Natural killer cell treated with Interleukin-12 subunit alpha and Interleukin-12 subunit beta and Interleukin-15 and Interleukin-18, amount 100 ng/mL, for 72 hours (primary cell): Measurements from ENCODE around the gene KANSL3. TPM values are rescaled to one million over a fixed set of nuclear protein-coding genes. Genes with fewer than 3 reads are reported as not detected.

Source experiments
- ATAC-seq, 2 donors: fragments of 150-1000 bp; cut with Tn5 transposase in 1 of 2; sonication (Bioruptor Pico), chemical (Tn5 transposase) in 1 of 2; 2 replicates each; pipeline ENCODE4 v1.10.0; 2021
- DNase-seq: peaks from one replicate; pipeline ENCODE4 v3.0.0; 2022; ENCODE audit warnings: low spot score
- H3K27ac Mint-ChIP-seq, 2 donors: 1 replicate in 1 of 2; 2 replicates in 1 of 2; pipeline ENCODE4 v1.8.0; 2022; ENCODE audit warnings: mixed read lengths in 2 of 2, mild to moderate bottlenecking in 1 of 2, moderate library complexity in 1 of 2
- H3K27me3 Mint-ChIP-seq, 2 donors: 1 replicate in 1 of 2; 2 replicates in 1 of 2; pipeline ENCODE4 v1.8.0; 2022; ENCODE audit warnings: mixed read lengths in 2 of 2
- H3K36me3 Mint-ChIP-seq: one replicate; pipeline ENCODE4 v1.8.0; 2022; ENCODE audit warnings: mixed read lengths
- H3K4me1 Mint-ChIP-seq, 2 donors: 1 replicate in 1 of 2; 2 replicates in 1 of 2; pipeline ENCODE4 v1.8.0; 2022; ENCODE audit warnings: low read depth in 2 of 2, mixed read lengths in 2 of 2, mild to moderate bottlenecking in 1 of 2
- H3K4me3 Mint-ChIP-seq: one replicate; pipeline ENCODE4 v1.8.0; 2022; ENCODE audit warnings: mixed read lengths
- H3K9me3 Mint-ChIP-seq: 2 replicates; pipeline ENCODE4 v1.8.0; 2022; ENCODE audit warnings: mixed read lengths
- total RNA-seq, 2 donors: library from RNA; stranded (reverse); gene quantifications; one replicate each; pipeline ENCODE4 v1.2.3, GENCODE V29; 2022

Gene KANSL3
- total RNA-seq, 2 donors from 2014 or later: 62.3 to 95.6 TPM

DNA sequence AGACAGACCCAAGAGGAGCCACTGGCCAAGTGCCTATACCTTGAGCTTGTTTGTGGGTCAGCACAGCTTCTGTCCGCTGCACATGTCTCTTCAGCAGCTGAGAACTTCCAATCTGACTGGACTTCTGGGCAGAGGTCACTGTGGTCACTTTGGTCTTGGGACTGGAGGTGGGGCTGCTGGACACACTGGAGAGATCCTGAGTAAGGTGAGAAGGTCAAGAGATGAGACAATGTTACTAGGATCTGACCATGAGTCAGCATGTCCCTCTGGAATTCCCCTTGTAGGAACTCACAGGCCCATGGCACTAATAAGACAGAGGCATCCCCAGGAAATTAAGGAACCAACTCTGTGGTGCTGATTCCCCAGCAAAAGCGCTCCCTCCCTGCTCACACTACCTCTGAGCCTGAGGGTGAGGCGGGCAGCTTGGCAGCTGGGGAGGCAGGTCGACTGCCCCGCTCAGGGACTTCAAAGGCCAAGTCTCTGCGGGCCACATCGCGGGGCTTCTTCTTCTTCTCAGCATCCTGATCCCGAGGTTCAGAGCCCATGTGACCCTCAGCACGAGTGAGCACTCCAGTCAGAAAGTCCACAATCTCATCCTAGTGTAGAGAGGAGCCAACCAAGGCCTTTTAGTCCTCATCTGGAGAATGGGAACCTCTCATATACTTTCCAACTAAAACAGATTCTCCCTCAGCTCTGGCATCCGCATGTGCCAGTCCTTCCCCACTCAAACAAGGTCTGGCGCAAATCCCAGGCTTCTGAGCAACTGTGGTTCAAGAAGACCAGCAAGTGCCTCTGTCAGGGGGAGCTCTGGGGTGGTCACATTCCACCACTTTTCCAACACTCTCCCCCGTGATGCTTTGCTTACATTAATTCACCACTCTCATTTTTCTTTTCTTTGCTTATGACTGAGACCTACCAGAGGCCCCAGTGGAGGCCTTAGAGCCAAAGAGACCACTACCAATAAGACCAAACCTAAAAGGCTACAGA is 29.4 kb downstream of the KANSL3 start:
- Mint-ChIP-seq H3K36me3 (peaks cover 63% of the 10 kb centered on the region), H3K27ac (peak overlapping the region; percentile 3 to 30), H3K4me3 (no peak overlapping the region), H3K27me3 (no peaks in the 10 kb centered on the region), H3K4me1 (peaks cover 15 to 17% of the 10 kb centered on the region in 2 donors), H3K9me3 (no peaks in the 10 kb centered on the region)
- ATAC-seq (no peak), DNase-seq (no peak)

DNA sequence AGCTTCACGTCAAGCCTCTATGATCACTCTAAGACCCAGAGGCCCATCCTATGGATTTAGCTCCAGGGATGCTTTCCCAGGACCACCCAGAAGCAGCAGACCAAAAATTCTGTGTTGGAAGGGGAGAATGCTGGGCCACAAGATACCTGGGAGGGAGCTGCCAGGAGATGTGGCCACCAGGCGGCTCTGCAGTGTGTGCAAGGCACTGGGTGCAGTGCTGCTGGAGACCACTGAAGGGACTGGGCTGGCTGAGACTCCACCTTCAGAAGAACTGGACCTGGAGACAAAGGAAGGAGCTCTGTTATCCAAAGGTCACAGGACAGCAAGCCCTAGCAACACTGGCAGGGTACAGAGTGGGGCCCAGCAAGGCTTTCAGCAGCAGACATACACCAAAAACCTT is 34.0 kb downstream of the KANSL3 start:
- H3K9me3 Mint-ChIP-seq: no peaks in the 10 kb centered on the region
- H3K27me3 Mint-ChIP-seq: no peaks in the 10 kb centered on the region
- ATAC-seq: no peak
- peaks cover 55% of the 10 kb centered on the region for H3K36me3 Mint-ChIP-seq
- H3K4me1 Mint-ChIP-seq: peaks cover 23 to 27% of the 10 kb centered on the region in 2 donors
- DNase-seq: no peak
- no peak overlapping the region for H3K27ac Mint-ChIP-seq
- H3K4me3 Mint-ChIP-seq: no peak overlapping the region

DNA sequence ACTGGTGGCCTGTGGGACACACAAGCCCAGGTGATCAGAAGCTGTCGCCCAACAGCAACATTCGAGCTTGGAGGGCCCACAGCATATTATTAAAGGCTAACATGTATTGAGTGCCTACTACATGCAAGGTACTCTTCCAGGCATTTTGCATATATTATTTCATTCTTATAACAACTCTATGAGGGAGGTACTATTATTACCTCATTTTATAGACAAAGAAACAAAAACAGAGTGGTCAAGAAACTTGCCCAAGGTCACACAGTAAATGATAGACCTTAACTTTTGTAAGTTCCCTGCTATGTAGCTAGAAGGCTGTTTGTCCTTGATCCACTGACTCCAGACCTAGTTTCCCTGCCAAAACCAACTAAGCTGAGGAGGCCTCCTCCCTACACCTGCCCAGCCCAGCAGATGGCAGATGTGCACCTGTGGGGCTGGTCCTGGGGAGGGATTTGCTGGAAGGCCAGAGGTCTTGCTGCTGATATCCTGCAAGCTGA is 35.7 kb downstream of the KANSL3 start:
- peak overlapping the region; percentile 72 to 80 for H3K27ac Mint-ChIP-seq
- DNase-seq: no peak
- ATAC-seq: no peak
- peaks cover 54% of the 10 kb centered on the region for H3K36me3 Mint-ChIP-seq
- no peaks in the 10 kb centered on the region for H3K27me3 Mint-ChIP-seq
- no peak overlapping the region for H3K4me3 Mint-ChIP-seq
- H3K9me3 Mint-ChIP-seq: no peaks in the 10 kb centered on the region
- H3K4me1 Mint-ChIP-seq: peaks cover 25 to 27% of the 10 kb centered on the region in 2 donors

DNA sequence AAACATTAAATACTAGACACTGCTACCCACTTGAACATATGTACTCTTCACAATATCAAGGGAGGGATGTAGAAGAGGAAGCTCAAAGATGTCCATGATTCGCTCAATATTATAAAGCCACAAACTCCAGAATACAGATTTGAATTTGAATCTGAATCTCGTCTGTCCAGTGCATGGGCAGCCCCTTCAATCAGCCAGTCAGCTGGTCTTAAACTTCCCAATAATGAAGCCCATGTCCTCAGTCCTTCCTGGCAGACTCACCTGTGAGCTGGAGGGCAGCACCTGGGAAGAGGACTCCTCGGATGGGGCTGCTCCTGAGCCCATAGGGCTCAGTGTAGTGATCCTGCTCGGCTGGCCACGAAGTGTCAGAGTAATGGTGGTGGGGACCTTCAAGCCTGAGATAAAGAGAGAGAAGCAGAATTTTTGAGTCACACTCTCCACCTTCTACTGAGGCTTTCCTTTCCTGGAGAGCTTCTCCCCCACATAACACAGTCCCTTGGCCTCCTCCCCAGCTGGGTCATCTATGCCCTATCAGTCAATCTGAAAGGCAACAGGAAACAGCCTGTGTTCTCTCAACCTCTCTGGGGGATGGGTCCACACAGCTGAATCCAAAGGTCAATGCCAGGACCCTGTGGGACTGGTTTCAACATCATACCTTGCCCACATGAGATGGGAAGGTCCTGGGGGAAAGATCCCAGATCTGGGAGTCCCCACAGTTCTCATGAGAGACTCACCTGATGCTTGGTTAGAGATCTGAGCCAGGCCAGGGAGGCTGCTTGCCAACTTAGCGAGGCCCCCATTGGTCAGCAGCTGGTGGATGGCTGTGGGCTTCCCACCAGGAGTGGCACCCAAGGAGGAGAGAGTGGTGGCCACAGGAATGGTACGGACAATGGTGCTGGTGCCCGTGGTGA is 36.5 kb downstream of the KANSL3 start:
- Mint-ChIP-seq H3K4me3 (peak overlapping the region; percentile 29), H3K9me3 (no peaks in the 10 kb centered on the region), H3K36me3 (peaks cover 46% of the 10 kb centered on the region), H3K27ac (peak overlapping the region; percentile 72 to 80), H3K27me3 (no peaks in the 10 kb centered on the region), H3K4me1 (peaks cover 21 to 22% of the 10 kb centered on the region in 2 donors)
- no peak for DNase-seq
- ATAC-seq: peak; percentile 63 to 92

DNA sequence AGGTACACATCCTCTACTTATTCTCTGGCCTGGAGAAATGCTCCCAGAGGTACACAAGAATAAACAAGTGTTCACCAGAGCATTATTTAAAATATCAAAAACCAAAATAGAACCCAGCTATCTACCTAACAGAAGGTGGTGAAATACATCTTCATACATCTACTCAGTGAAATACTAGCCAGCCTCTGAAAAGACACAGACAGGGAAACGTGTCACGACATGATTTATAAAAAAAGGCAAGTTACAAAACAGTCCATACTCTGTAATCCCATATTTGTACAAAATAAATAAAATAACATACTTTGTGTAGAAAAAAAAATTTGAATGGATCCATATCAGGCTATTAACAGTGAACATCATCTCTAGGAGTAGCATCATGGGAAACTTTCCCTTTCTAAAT is 38.2 kb downstream of the KANSL3 start:
- H3K36me3 Mint-ChIP-seq: peaks cover 33% of the 10 kb centered on the region
- H3K27me3 Mint-ChIP-seq: no peaks in the 10 kb centered on the region
- no peaks in the 10 kb centered on the region for H3K9me3 Mint-ChIP-seq
- ATAC-seq: no peak
- no peak for DNase-seq
- no peak overlapping the region for H3K4me3 Mint-ChIP-seq
- H3K27ac Mint-ChIP-seq: no peak overlapping the region
- H3K4me1 Mint-ChIP-seq: peaks cover 25 to 26% of the 10 kb centered on the region in 2 donors

DNA sequence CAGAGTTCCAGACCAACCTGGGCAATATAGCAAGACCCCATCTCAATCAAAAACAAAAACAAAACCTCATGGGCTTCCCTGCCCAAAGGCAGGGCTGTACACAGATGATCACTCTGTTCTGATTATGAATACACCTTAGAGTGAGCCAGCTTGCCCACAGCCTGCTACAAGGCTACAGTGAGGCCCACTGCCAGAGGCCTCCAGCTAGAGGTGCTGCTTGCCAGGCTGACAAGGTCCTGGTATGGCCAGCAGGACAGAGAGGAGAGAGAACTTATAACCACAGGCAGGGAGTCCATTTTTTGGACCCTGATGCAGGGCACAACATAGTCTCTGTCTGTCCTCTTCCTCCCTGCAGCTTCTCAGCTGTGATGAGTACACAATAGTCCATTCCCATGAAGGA is 41.5 kb downstream of the KANSL3 start:
- H3K4me3 Mint-ChIP-seq: no peak overlapping the region

DNA sequence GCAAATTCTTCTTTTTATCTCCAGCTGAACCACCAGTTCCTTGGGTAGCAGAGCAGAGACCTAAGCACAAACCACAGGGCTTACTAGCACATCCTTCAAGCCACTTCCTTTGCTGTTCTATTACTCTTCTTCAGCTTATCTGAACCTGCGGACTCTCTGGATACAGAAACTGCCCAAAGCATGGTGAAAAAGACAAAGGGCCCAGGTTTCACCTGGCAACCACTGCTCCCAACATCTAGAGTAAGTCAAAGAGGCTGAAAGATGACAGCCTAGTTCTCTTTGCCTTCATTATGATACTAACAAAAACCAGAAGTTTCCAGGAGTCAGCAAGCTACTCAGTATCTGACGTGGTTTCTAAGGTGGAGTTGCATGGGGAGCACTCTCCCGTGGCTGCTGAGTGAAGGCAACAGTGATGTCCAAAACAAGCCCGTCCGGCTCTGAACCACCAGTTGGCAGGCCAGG is 43.4 kb downstream of the KANSL3 start:
- peaks cover 47 to 50% of the 10 kb centered on the region in 2 donors for H3K4me1 Mint-ChIP-seq
- peak overlapping the region; percentile 94 to 95 for H3K27ac Mint-ChIP-seq
- DNase-seq (no peak), ATAC-seq (peak; percentile 79 to 92)
- H3K9me3 Mint-ChIP-seq: no peaks in the 10 kb centered on the region
- no peaks in the 10 kb centered on the region for H3K27me3 Mint-ChIP-seq
- peak overlapping the region; percentile 77 for H3K4me3 Mint-ChIP-seq
- H3K36me3 Mint-ChIP-seq: peaks cover 34% of the 10 kb centered on the region

More for the DNA sequence above, 41.5 kb downstream of the KANSL3 start:
- DNase-seq: no peak
- Mint-ChIP-seq H3K4me1 (peaks cover 42 to 50% of the 10 kb centered on the region in 2 donors), H3K27me3 (no peaks in the 10 kb centered on the region), H3K9me3 (no peaks in the 10 kb centered on the region), H3K27ac (no peak overlapping the region), H3K36me3 (peaks cover 45% of the 10 kb centered on the region)
- ATAC-seq: no peak

DNA sequence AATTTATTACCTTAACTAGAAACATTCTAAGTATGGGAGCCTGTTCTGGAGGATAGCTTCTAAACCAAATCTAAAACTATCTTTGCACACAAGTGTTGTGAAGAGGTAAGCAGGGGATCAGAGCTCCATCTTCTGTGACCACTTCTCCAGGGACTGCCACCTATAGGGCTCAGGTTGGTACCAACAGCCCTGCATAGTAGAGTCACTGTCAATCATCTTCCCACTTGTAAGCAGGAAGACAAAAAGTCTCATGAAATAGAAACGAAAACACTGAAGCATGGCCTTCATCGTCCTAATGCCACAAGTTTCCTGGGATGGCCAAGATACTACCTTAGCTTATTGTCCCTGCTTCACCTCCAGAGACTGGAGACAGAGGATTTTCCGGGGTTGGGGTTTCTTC is 43.8 kb downstream of the KANSL3 start:
- ATAC-seq (peak; percentile 50 to 54), DNase-seq (no peak)
- Mint-ChIP-seq H3K4me1 (peaks cover 51 to 52% of the 10 kb centered on the region in 2 donors), H3K36me3 (peaks cover 37% of the 10 kb centered on the region), H3K9me3 (no peaks in the 10 kb centered on the region), H3K27me3 (no peaks in the 10 kb centered on the region), H3K27ac (peak overlapping the region; percentile 94 to 95), H3K4me3 (peak overlapping the region; percentile 77)

DNA sequence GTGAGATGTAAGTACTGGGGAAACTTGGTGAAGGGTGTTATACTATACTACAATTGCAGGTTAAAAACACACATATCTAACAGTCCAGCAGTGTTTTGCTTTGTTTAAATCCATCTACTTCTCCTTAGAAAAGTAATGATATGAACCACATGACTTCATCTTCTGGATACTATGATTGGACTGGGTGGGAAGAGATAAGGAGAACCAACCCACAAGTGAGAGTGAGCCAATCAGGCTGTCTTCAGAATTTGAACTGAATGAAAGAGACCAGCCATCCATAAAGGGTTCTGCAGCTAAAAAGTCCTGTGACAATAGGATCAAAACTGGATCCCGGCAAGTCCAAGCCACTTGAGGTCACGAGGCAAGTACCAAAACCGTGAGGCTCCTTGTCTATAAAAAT is 46.6 kb downstream of the KANSL3 start:
- H3K27me3 Mint-ChIP-seq: no peaks in the 10 kb centered on the region
- ATAC-seq: no peak
- H3K27ac Mint-ChIP-seq: peak overlapping the region in 1 of 2 donors; percentile 45
- H3K4me1 Mint-ChIP-seq: peaks cover 56 to 63% of the 10 kb centered on the region in 2 donors
- no peaks in the 10 kb centered on the region for H3K9me3 Mint-ChIP-seq
- DNase-seq: no peak
- no peak overlapping the region for H3K4me3 Mint-ChIP-seq
- peaks cover 44% of the 10 kb centered on the region for H3K36me3 Mint-ChIP-seq

DNA sequence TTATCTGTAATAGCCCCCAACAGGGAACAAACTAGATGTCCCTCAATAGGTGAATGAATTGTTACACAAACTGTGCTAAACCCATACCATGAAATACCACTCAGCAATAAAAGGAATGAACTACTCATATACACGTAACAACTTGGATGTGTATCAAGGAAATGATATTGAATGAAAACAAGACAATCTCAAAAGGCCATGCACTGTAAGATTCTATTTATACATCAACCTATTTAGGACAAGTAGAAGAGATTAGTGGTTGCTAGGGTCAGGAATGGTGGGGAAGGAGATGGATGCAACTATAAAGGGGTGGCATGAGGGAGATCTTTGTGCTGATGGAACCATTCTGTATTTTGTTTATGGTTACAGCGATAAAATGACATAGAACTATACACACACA is 47.1 kb downstream of the KANSL3 start:
- Mint-ChIP-seq H3K4me3 (no peak overlapping the region), H3K27ac (peak overlapping the region in 1 of 2 donors; percentile 45), H3K9me3 (no peaks in the 10 kb centered on the region), H3K36me3 (peaks cover 44% of the 10 kb centered on the region), H3K4me1 (peaks cover 56 to 63% of the 10 kb centered on the region in 2 donors), H3K27me3 (no peaks in the 10 kb centered on the region)
- ATAC-seq (no peak), DNase-seq (no peak)

DNA sequence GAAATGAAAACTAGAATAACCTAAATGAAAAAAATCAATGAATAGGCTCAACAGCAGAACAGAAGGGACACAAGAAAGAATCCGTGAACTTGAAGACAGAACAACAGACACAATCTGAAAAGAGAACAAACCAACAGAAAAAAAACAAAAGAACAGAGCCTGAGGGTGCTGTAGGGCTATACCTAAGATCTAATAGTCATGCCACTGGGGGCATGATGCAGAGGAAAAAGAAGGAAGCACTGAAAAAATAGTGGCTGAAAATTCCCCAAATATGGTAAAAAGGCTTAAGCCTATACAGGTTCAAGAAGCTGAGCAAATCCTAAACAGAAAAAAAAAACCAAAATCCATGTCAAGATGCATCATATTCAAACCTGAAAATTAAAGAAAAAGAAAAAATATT is 50.3 kb downstream of the KANSL3 start:
- Mint-ChIP-seq H3K27me3 (no peaks in the 10 kb centered on the region), H3K4me1 (peaks cover 27 to 31% of the 10 kb centered on the region in 2 donors), H3K4me3 (no peak overlapping the region), H3K27ac (no peak overlapping the region), H3K9me3 (no peaks in the 10 kb centered on the region), H3K36me3 (peaks cover 30% of the 10 kb centered on the region)
- ATAC-seq (no peak), DNase-seq (no peak)

DNA sequence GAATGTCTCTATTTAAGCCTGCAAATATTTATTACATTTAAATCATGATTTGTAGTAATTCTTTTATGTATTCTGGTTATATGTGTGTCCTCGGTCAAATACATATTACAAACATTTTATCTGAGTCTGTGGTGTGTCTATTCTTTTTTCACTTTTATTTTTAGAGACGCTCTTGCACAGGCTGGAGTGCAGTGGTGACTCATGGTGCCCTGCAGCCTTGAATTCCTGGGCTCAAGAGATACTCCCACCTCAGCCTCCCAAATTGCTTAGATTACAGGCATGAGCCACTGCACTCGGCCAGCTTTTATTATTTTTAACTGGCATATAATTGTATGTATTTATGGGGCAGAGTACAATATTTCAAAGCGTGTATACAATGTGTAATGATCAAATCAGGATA is 54.1 kb downstream of the KANSL3 start:
- H3K4me1 Mint-ChIP-seq: peaks cover 8 to 18% of the 10 kb centered on the region in 2 donors
- peaks cover 25% of the 10 kb centered on the region for H3K36me3 Mint-ChIP-seq
- H3K4me3 Mint-ChIP-seq: no peak overlapping the region
- DNase-seq (no peak), ATAC-seq (no peak)
- no peaks in the 10 kb centered on the region for H3K27me3 Mint-ChIP-seq
- H3K9me3 Mint-ChIP-seq: no peaks in the 10 kb centered on the region
- no peak overlapping the region for H3K27ac Mint-ChIP-seq

DNA sequence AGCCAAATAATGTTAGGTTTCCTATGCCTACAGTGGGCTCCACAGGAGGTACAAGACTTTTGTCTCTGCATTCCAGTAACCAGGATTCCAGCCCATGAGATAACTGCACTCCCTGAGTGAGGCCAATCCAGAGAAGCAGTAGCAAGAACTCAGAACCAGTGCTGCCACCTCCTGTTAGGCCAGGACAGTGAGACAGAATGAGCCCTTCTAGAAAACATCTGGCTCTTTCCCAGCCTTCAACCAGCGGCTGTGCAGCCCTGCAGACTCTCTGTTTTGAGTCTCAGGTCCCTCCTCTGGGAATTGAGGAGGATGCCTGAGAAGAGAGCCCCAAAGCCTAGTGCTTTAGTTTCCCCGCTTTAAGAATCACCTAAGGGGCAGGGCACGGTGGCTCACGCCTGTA is 57.3 kb downstream of the KANSL3 start:
- no peaks in the 10 kb centered on the region for H3K9me3 Mint-ChIP-seq
- no peak overlapping the region for H3K27ac Mint-ChIP-seq
- ATAC-seq (no peak), DNase-seq (no peak)
- no peaks in the 10 kb centered on the region for H3K27me3 Mint-ChIP-seq
- no peak overlapping the region for H3K4me3 Mint-ChIP-seq
- H3K36me3 Mint-ChIP-seq: peaks cover 7% of the 10 kb centered on the region
- no peaks in the 10 kb centered on the region for H3K4me1 Mint-ChIP-seq
